HG02973 (cell line): Measurements from ENCODE around the gene SRL.

Source experiments
- ATAC-seq: cut with Tn5 transposase; IDR thresholded peaks from one replicate; pipeline ENCODE4 v1.9.1; 2021; ENCODE audit warnings: moderate library complexity; ENCODE audit not compliant: unreplicated experiment

SRL gene

GRCh38 chr16:4204521-4204920 is 37.4 kb downstream of the SRL start:
- ATAC-seq, result no peak

- ATAC-seq, result no peak
These were observed 38.1 kb downstream of the SRL start for GRCh38 chr16:4203748-4204147.

GRCh38 chr16:4202615-4203345 is 39.1 kb downstream of the SRL start:
- ATAC-seq, result no peak

GRCh38 chr16:4200781-4201137 is 41.1 kb downstream of the SRL start:
- ATAC-seq, result no peak

- ATAC-seq, result no peak
These were observed 41.7 kb downstream of the SRL start for GRCh38 chr16:4200000-4200780.

- no peak for ATAC-seq
These were observed 43.1 kb downstream of the SRL start for GRCh38 chr16:4198816-4199215.

- ATAC-seq, result no peak
These were observed 47.2 kb downstream of the SRL start for GRCh38 chr16:4194661-4195060.

GRCh38 chr16:4193920-4194319 is 48.0 kb downstream of the SRL start:
- ATAC-seq, result no peak

- ATAC-seq, result no peak
These were observed 49.7 kb downstream of the SRL start for GRCh38 chr16:4192206-4192605.

GRCh38 chr16:4190712-4191333 is 51.1 kb downstream of the SRL start:
- no peak for ATAC-seq

- no peak for ATAC-seq
These were observed 51.8 kb downstream of the SRL start for GRCh38 chr16:4190086-4190485.

GRCh38 chr16:4184038-4184702 is 57.7 kb downstream of the SRL start:
- no peak for ATAC-seq

- peak; percentile 74 for ATAC-seq
These were observed 58.4 kb downstream of the SRL start for GRCh38 chr16:4183237-4184037.

GRCh38 chr16:4182581-4183236 is 59.2 kb downstream of the SRL start:
- peak; percentile 39 for ATAC-seq

- ATAC-seq, result no peak
These were observed 61.4 kb downstream of the SRL start for GRCh38 chr16:4180511-4180910.

- no peak for ATAC-seq
These were observed 62.1 kb downstream of the SRL start for GRCh38 chr16:4179763-4180260.

- no peak for ATAC-seq
These were observed 62.9 kb downstream of the SRL start for GRCh38 chr16:4179020-4179419.

GRCh38 chr16:4178468-4179010 is 63.3 kb downstream of the SRL start:
- no peak for ATAC-seq

- ATAC-seq, result no peak
These were observed 64.9 kb downstream of the SRL start for GRCh38 chr16:4176906-4177417.
